ENCODE data around the gene FBXW5. TPM values are rescaled to one million over a fixed set of nuclear protein-coding genes. Genes with fewer than 3 reads are reported as not detected.

Gene FBXW5
- total and polyA plus RNA-seq, 10 of the 15 experiments (the other 5 are each of a cell fraction or from before 2014, with no cell fraction given), result 0.21 to 97.3 (median 44.5) TPM

GRCh38 chr9:136913701-136914438 lies 30.7 kb downstream of the FBXW5 start:
- no TSS peak for BruUV-seq (replicated peaks)
- intact Hi-C loops (cut with micrococcal nuclease; ENCODE audit: unreplicated experiment) (no loop called here), in situ Hi-C loops (cut with MboI) (no loop called here)
- TF ChIP-seq JUNB (IDR thresholded peaks at IDR 0.05) (no peak), PBX3 (IDR thresholded peaks at IDR 0.05; ENCODE audit: insufficient replicate concordance, low read depth, low read length) (no peak)
- FAIRE-seq (no peak), ATAC-seq (no peak), DNase-seq (ENCODE audit: low read depth, low spot score) (no peak)
- no peak overlapping the region for H2AFZ ChIP-seq (ENCODE audit: control insufficient read depth, low read depth, low read length)
- CTCF ChIA-PET, result no interaction called here
- no peak overlapping the region for H3K4me2 ChIP-seq (ENCODE audit: control insufficient read depth, insufficient read depth)
- SMC1A ChIA-PET (ENCODE audit: uncharacterized antibody, unreplicated experiment), result no interaction called here
- H3K9me3 ChIP-seq (replicated peaks; ENCODE audit: control insufficient read depth, insufficient read depth, low read length), result no peaks in the 10 kb centered on the region
- peaks cover 28 to 43% of the 10 kb centered on the region in 2 experiments for H3K36me3 ChIP-seq (ENCODE audit: control insufficient read depth in 2 of 2, insufficient read depth in 2 of 2, low read length in 1 of 2)
- no peak overlapping the region for H3K4me3 ChIP-seq
- 94% methylated on average over 17 of the region's 17 CpGs for WGBS (ENCODE audit: insufficient coverage, insufficient replicate concordance, low lambda C conversion rate, missing lambda C conversion rate)
- POLR2A ChIA-PET, result no interaction called here
- H3K27ac ChIP-seq (ENCODE audit: control insufficient read depth, insufficient read depth), result no peak overlapping the region
- no peaks in the 10 kb centered on the region; the same call in 1 of the 2 replicates for H4K20me1 ChIP-seq (ENCODE audit: control insufficient read depth, insufficient read depth)
- H3K27me3 ChIP-seq (replicated peaks in 1 of 2; ENCODE audit: control insufficient read depth in 2 of 2, insufficient read depth in 2 of 2, low read length in 1 of 2), result no peaks in the 10 kb centered on the region
- RAD21 ChIA-PET (ENCODE audit: unreplicated experiment), result no interaction called here
- H3K79me2 ChIP-seq (ENCODE audit: control insufficient read depth, insufficient read depth, low read length), result no peaks in the 10 kb centered on the region
- H3K9ac ChIP-seq (ENCODE audit: control insufficient read depth, insufficient read depth, low read length), result no peak overlapping the region
- no peaks in the 10 kb centered on the region for H3K4me1 ChIP-seq (ENCODE audit: control insufficient read depth, insufficient read depth, low read length)

- ChIA-PET POLR2A (no interaction called here), SMC1A (ENCODE audit: uncharacterized antibody, unreplicated experiment) (no interaction called here), CTCF (interaction anchor here (0.6 kb wide), 1 partner anchor 55 kb away, joined by 3 read pairs; no protein-coding TSS in a partner anchor), RAD21 (ENCODE audit: unreplicated experiment) (no interaction called here)
- H3K27me3 ChIP-seq (replicated peaks in 1 of 2; ENCODE audit: control insufficient read depth in 2 of 2, insufficient read depth in 2 of 2, low read length in 1 of 2), result no peaks in the 10 kb centered on the region
- BruUV-seq (replicated peaks), result no TSS peak
- no peak for TF ChIP-seq KAT2A (conservative IDR thresholded peaks at IDR 0.05; ENCODE audit: control insufficient read depth, low read depth, low read length)
- peak in 2 of 3 experiments; percentile 6 to 14; a peak in 2 of 6 replicates for TF ChIP-seq CTCF (IDR thresholded peaks at IDR 0.05 in 2 of 3, conservative IDR thresholded peaks at IDR 0.05 in 1 of 3; ENCODE audit: control insufficient read depth in 2 of 3, extremely low read depth in 1 of 3, insufficient read depth in 1 of 3, low read depth in 3 of 3, low read length in 3 of 3)
- TF ChIP-seq PML (IDR thresholded peaks at IDR 0.05; ENCODE audit: low read length), result no peak
- TF ChIP-seq SREBF1 (IDR thresholded peaks at IDR 0.05; ENCODE audit: low read length), result no peak
- TF ChIP-seq TBL1XR1 (IDR thresholded peaks at IDR 0.05; ENCODE audit: low read depth, low read length), result no peak
- H4K20me1 ChIP-seq (ENCODE audit: control insufficient read depth, insufficient read depth), result no peaks in the 10 kb centered on the region; the same call in 1 of the 2 replicates
- no peak overlapping the region for H3K4me3 ChIP-seq
- H3K27ac ChIP-seq (ENCODE audit: control insufficient read depth, insufficient read depth), result no peak overlapping the region
- H3K4me2 ChIP-seq (ENCODE audit: control insufficient read depth, insufficient read depth), result no peak overlapping the region
- DNase-seq (ENCODE audit: low read depth, low spot score), result no peak
- H3K36me3 ChIP-seq (ENCODE audit: control insufficient read depth in 2 of 2, insufficient read depth in 2 of 2, low read length in 1 of 2), result peaks cover 9 to 42% of the 10 kb centered on the region in 2 experiments
- H3K79me2 ChIP-seq (ENCODE audit: control insufficient read depth, insufficient read depth, low read length), result no peaks in the 10 kb centered on the region; the same call in 1 of the 2 replicates
- no peaks in the 10 kb centered on the region for H3K4me1 ChIP-seq (ENCODE audit: control insufficient read depth, insufficient read depth, low read length)
- no peak overlapping the region for H3K9ac ChIP-seq (ENCODE audit: control insufficient read depth, insufficient read depth, low read length)
- no peak for FAIRE-seq
- in situ Hi-C loops (cut with MboI) (no loop called here), intact Hi-C loops (cut with micrococcal nuclease; ENCODE audit: unreplicated experiment) (no loop called here)
- no peak overlapping the region for H2AFZ ChIP-seq (ENCODE audit: control insufficient read depth, low read depth, low read length)
- no peaks in the 10 kb centered on the region; the same call in 2 of the 3 replicates for H3K9me3 ChIP-seq (replicated peaks; ENCODE audit: control insufficient read depth, insufficient read depth, low read length)
- peak; percentile 68 for ATAC-seq
- WGBS (ENCODE audit: insufficient coverage, insufficient replicate concordance, low lambda C conversion rate, missing lambda C conversion rate), result 83% methylated on average over 12 of the region's 12 CpGs
These were observed 33.7 kb downstream of the FBXW5 start for GRCh38 chr9:136910901-136911245.
